Stimulated activated naive CD8-positive, alpha-beta T cell treated with anti-CD3 and anti-CD28 coated beads, Interleukin-15, Interleukin-2, amounts not matched to agents 100 ng/mL and 50 ng/mL, for 24 hours (primary cell): Measurements from ENCODE around the gene QTRT2.

Experiments
- H3K27ac Mint-ChIP-seq: one replicate; pipeline ENCODE4 v1.8.0; 2021; ENCODE audit warnings: mild to moderate bottlenecking, mixed read lengths
- H3K27me3 Mint-ChIP-seq: one replicate; pipeline ENCODE4 v1.8.0; 2021; ENCODE audit warnings: mixed read lengths
- H3K36me3 Mint-ChIP-seq: one replicate; pipeline ENCODE4 v1.8.0; 2021; ENCODE audit warnings: low read depth, mixed read lengths
- H3K4me1 Mint-ChIP-seq: one replicate; pipeline ENCODE4 v1.8.0; 2021; ENCODE audit warnings: low read depth, mixed read lengths
- H3K4me3 Mint-ChIP-seq: one replicate; pipeline ENCODE4 v1.8.0; 2021; ENCODE audit warnings: mild to moderate bottlenecking, mixed read lengths
- H3K9me3 Mint-ChIP-seq: one replicate; pipeline ENCODE4 v1.8.0; 2021; ENCODE audit warnings: mixed read lengths

QTRT2 gene

DNA sequence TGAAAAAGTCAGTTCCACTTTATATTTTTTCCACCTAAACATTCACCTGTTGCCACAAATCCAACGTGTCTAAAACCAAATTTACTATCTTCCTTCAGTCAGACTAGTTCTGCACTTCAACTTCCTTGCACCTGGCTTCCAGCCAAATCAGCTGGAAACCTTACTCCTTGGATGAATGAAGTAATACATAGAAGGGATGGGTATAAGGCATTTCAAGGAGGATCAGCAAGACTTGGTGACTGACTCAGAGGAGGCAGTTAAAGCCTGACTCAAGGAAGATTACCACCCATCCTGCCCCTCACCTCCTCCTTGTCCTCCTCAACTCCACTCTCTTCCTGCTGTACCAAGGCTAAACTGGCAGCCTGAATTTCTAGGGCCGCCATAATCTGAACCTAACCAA, 37.1 kb downstream of the QTRT2 start:
- no peak overlapping the region for H3K27ac Mint-ChIP-seq
- peaks cover 6% of the 10 kb centered on the region for H3K27me3 Mint-ChIP-seq
- no peak overlapping the region for H3K4me3 Mint-ChIP-seq
- H3K36me3 Mint-ChIP-seq, result no peaks in the 10 kb centered on the region
- peaks cover 6% of the 10 kb centered on the region for H3K4me1 Mint-ChIP-seq
- no peaks in the 10 kb centered on the region for H3K9me3 Mint-ChIP-seq

- Mint-ChIP-seq H3K27me3 (peaks cover 9% of the 10 kb centered on the region), H3K4me1 (peaks cover 6% of the 10 kb centered on the region), H3K36me3 (no peaks in the 10 kb centered on the region), H3K27ac (no peak overlapping the region), H3K9me3 (no peaks in the 10 kb centered on the region), H3K4me3 (no peak overlapping the region)
Observed at GRCh38 chr3:114095796-114096195, 39.3 kb downstream of the QTRT2 start.

DNA sequence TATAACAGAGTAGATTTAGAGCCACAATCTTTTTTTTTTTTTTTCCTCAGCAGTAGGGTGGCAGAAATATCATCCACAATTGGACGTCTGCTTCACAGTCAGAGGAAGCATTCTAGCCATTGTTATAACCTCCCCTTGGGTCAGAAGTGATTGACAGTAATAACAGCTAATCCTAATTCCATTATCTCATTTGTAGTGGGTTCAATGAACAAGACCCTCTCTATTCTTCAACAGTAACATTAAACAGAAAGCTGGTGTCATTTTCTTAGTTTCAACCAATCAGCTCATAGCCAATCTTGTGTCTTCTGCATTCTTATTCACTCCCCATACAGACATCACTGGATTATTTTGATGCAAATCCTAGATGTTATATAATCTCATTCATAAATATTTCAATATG, 44.6 kb downstream of the QTRT2 start:
- Mint-ChIP-seq H3K27ac (no peak overlapping the region), H3K27me3 (peaks cover 4% of the 10 kb centered on the region), H3K4me1 (no peaks in the 10 kb centered on the region), H3K4me3 (no peak overlapping the region), H3K9me3 (no peaks in the 10 kb centered on the region), H3K36me3 (no peaks in the 10 kb centered on the region)

DNA sequence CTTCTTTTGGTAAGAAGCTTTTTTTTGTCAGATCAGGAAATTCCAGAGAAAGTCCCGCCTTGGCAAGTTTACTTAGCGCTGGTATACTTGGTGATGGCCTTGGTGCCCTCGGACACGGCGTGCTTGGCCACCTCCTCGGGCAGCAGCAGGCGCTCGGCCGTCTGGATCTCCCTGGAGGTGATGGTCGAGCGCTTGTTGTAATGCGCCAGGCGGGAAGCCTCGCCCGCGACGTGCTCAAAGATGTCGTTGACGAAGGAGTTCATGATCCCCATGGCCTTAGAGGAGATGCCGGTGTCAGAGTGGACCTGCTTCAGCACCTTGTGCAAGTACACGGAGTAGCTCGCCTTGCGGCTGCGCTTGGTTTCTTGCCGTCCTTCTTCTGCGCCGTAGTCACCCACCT, 46.6 kb downstream of the QTRT2 start:
- no peaks in the 10 kb centered on the region for H3K9me3 Mint-ChIP-seq
- H3K36me3 Mint-ChIP-seq, result no peaks in the 10 kb centered on the region
- no peak overlapping the region for H3K27ac Mint-ChIP-seq
- no peaks in the 10 kb centered on the region for H3K4me1 Mint-ChIP-seq
- peaks cover 4% of the 10 kb centered on the region for H3K27me3 Mint-ChIP-seq
- no peak overlapping the region for H3K4me3 Mint-ChIP-seq

- Mint-ChIP-seq H3K4me1 (no peaks in the 10 kb centered on the region), H3K36me3 (no peaks in the 10 kb centered on the region), H3K27ac (no peak overlapping the region), H3K27me3 (peaks cover 4% of the 10 kb centered on the region), H3K9me3 (no peaks in the 10 kb centered on the region), H3K4me3 (no peak overlapping the region)
Observed at GRCh38 chr3:114103858-114104257, 47.3 kb downstream of the QTRT2 start.

DNA sequence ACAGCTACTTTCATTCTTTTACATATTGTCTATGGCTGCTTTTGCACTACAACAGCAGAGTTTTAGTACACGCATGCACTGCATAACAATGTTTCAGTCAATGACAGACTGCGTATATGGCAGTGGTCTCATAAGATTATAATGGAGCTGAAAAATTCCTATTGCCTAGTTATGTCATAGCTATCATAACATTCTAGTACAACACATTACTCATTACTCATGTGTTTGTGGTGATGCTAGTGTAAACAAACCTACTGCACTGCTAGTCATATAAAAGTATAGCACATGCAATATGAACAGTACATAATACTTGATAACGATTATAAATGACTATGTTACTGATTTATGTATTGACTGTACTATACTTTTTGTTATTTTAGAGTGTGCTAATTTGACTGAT, 47.9 kb downstream of the QTRT2 start:
- no peaks in the 10 kb centered on the region for H3K36me3 Mint-ChIP-seq

GRCh38 chr3:114108137-114108536, 51.6 kb downstream of the QTRT2 start:
- no peaks in the 10 kb centered on the region for H3K9me3 Mint-ChIP-seq
- no peak overlapping the region for H3K27ac Mint-ChIP-seq
- no peaks in the 10 kb centered on the region for H3K4me1 Mint-ChIP-seq
- H3K4me3 Mint-ChIP-seq, result no peak overlapping the region
- H3K27me3 Mint-ChIP-seq, result peaks cover 13% of the 10 kb centered on the region
- no peaks in the 10 kb centered on the region for H3K36me3 Mint-ChIP-seq

More for the DNA sequence above, 47.9 kb downstream of the QTRT2 start:
- H3K27ac Mint-ChIP-seq, result no peak overlapping the region
- peaks cover 6% of the 10 kb centered on the region for H3K27me3 Mint-ChIP-seq
- no peaks in the 10 kb centered on the region for H3K9me3 Mint-ChIP-seq
- no peak overlapping the region for H3K4me3 Mint-ChIP-seq
- no peaks in the 10 kb centered on the region for H3K4me1 Mint-ChIP-seq

- H3K27ac Mint-ChIP-seq, result no peak overlapping the region
- H3K27me3 Mint-ChIP-seq, result peaks cover 13% of the 10 kb centered on the region
- no peak overlapping the region for H3K4me3 Mint-ChIP-seq
- H3K9me3 Mint-ChIP-seq, result no peaks in the 10 kb centered on the region
- H3K36me3 Mint-ChIP-seq, result no peaks in the 10 kb centered on the region
- no peaks in the 10 kb centered on the region for H3K4me1 Mint-ChIP-seq
Observed at GRCh38 chr3:114110439-114110838, 53.9 kb downstream of the QTRT2 start.

DNA sequence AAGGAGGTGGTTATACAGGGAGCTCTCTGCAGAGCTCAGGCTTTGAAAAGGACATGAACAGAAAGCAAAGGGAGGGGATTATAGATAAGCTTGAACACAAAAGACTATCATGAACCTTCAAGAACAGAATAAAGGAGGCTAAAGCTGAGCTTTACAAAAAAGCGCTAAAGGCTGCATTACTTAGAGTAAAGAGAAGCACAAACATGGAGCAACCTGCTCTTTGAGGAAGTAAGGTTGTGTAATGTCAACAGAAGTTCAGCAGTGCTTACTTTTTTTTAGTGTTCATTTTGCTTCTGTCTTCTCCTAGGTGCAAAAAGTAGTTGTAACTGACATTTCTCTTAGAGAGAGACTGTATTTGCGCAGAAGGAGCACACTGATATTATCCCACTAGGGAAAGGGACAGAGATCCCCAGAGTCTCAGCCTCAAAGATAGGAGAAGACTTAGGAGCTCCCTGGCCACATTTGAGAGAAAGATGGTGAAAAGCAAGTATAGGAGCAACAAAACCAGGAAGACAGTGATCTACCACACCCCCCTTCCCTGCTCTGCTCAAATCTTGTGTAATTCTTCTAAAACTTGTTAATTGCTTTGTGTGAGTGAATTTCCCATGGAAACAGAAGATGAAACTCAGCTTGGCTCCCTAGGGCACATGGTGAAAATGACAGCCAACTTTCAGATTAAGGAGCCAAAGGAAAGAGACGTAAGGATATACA, 54.7 kb downstream of the QTRT2 start:
- no peaks in the 10 kb centered on the region for H3K4me1 Mint-ChIP-seq

DNA sequence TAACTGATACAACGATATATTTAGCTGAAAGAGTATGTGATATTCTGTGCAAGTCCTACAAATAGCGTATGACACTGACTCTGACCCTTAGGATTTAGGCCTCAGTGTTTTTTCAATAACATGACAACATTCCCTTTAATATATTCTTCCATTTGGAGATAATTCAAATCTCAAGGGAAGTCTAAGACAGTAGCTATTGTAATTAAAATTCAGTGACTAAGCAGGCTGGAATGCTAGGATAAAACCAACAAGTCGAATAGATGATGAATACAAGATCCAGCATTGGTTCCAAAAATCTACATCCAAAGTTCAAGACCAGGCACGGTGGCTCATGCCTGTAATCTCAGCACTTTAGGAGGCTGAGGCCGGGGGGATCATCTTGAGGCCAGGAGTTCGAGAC, 56.2 kb downstream of the QTRT2 start:
- Mint-ChIP-seq H3K9me3 (no peaks in the 10 kb centered on the region), H3K27me3 (peaks cover 13% of the 10 kb centered on the region), H3K27ac (no peak overlapping the region), H3K4me1 (no peaks in the 10 kb centered on the region), H3K36me3 (no peaks in the 10 kb centered on the region), H3K4me3 (no peak overlapping the region)

More for the DNA sequence above, 54.7 kb downstream of the QTRT2 start:
- Mint-ChIP-seq H3K27ac (no peak overlapping the region), H3K27me3 (peaks cover 13% of the 10 kb centered on the region), H3K4me3 (no peak overlapping the region), H3K9me3 (no peaks in the 10 kb centered on the region), H3K36me3 (no peaks in the 10 kb centered on the region)

GRCh38 chr3:114114719-114115118, 58.2 kb downstream of the QTRT2 start:
- no peak overlapping the region for H3K27ac Mint-ChIP-seq
- peaks cover 8% of the 10 kb centered on the region for H3K27me3 Mint-ChIP-seq
- H3K4me3 Mint-ChIP-seq, result no peak overlapping the region
- H3K4me1 Mint-ChIP-seq, result no peaks in the 10 kb centered on the region
- H3K36me3 Mint-ChIP-seq, result no peaks in the 10 kb centered on the region
- no peaks in the 10 kb centered on the region for H3K9me3 Mint-ChIP-seq

DNA sequence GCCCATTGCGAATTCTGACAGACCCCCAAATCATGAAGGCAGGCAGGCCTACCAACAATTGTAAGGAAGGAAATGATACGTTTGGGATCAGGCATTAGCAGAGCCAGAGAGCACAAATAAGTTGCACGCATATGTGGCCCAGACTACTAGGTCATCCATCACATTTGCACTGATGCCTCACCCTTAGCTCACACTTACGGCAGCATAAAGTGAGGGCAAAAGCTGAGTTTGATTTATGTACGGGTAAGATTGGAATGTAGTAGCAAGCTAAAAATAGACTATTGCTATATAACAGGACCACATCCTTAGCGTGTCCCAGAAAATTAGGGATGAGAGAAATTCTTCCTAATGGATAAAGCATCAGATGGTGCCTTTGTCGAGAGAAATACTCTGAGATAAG, 58.6 kb downstream of the QTRT2 start:
- Mint-ChIP-seq H3K27ac (no peak overlapping the region), H3K4me3 (no peak overlapping the region), H3K36me3 (no peaks in the 10 kb centered on the region), H3K9me3 (no peaks in the 10 kb centered on the region), H3K4me1 (no peaks in the 10 kb centered on the region), H3K27me3 (peaks cover 4% of the 10 kb centered on the region)

GRCh38 chr3:114119776-114120175, 63.2 kb downstream of the QTRT2 start:
- Mint-ChIP-seq H3K27me3 (peaks cover 3% of the 10 kb centered on the region), H3K4me1 (no peaks in the 10 kb centered on the region), H3K4me3 (no peak overlapping the region), H3K36me3 (no peaks in the 10 kb centered on the region), H3K27ac (no peak overlapping the region), H3K9me3 (no peaks in the 10 kb centered on the region)

GRCh38 chr3:114120211-114120610, 63.7 kb downstream of the QTRT2 start:
- no peak overlapping the region for H3K4me3 Mint-ChIP-seq
- no peaks in the 10 kb centered on the region for H3K4me1 Mint-ChIP-seq
- no peaks in the 10 kb centered on the region for H3K36me3 Mint-ChIP-seq
- no peak overlapping the region for H3K27ac Mint-ChIP-seq
- H3K27me3 Mint-ChIP-seq, result peaks cover 3% of the 10 kb centered on the region
- H3K9me3 Mint-ChIP-seq, result no peaks in the 10 kb centered on the region

GRCh38 chr3:114122027-114122709, 65.6 kb downstream of the QTRT2 start:
- no peak overlapping the region for H3K27ac Mint-ChIP-seq
- H3K4me3 Mint-ChIP-seq, result no peak overlapping the region
- H3K27me3 Mint-ChIP-seq, result peaks cover 3% of the 10 kb centered on the region
- no peaks in the 10 kb centered on the region for H3K4me1 Mint-ChIP-seq
- H3K36me3 Mint-ChIP-seq, result no peaks in the 10 kb centered on the region
- H3K9me3 Mint-ChIP-seq, result no peaks in the 10 kb centered on the region

- no peaks in the 10 kb centered on the region for H3K36me3 Mint-ChIP-seq
Observed at GRCh38 chr3:114126461-114126860, 69.9 kb downstream of the QTRT2 start.

More at GRCh38 chr3:114126461-114126860, 69.9 kb downstream of the QTRT2 start:
- Mint-ChIP-seq H3K9me3 (no peaks in the 10 kb centered on the region), H3K4me1 (peaks cover 7% of the 10 kb centered on the region), H3K4me3 (no peak overlapping the region), H3K27me3 (peaks cover 3% of the 10 kb centered on the region), H3K27ac (no peak overlapping the region)
